A549 (cell line): Measurements from ENCODE around the gene FKBP2. TPM values are rescaled to one million over a fixed set of nuclear protein-coding genes. Genes with fewer than 3 reads are reported as not detected.

Source experiments
- ATAC-seq, 2 experiments: fragments of 200-7000 bp in 1 of 2; fragments of >200 bp in 1 of 2; cut with Nextera tagmentation in 1 of 2; cut with Tn5 transposase in 1 of 2; 3 replicates each; pipeline versions ENCODE4 v1.8.0 to v1.9.1; 2018 to 2020; ENCODE audit warnings: mild to moderate bottlenecking in 1 of 2, moderate library complexity in 1 of 2
- CTCF ChIA-PET: fragments of 300-600 bp; sonication (Branson Sonifier 250); formaldehyde crosslinking; extraction: SDS; loops from one replicate; lab custom pipeline; 2021; ENCODE audit warnings: antibody characterized with exemption, inconsistent platforms; lab: Yijun Ruan, JAX
- POLR2A ChIA-PET: fragments of 350-600 bp; formaldehyde crosslinking; extraction: SDS; loops from one replicate; lab custom pipeline; 2021; ENCODE audit warnings: antibody characterized with exemption, inconsistent platforms; lab: Yijun Ruan, JAX
- DNase-seq, 2 experiments: peaks; one replicate each; pipeline versions ENCODE4 v3.0.0 to v3.0.0-alpha.2; 2011 to 2016; ENCODE audit warnings: low read depth in 1 of 2, low spot score in 1 of 2
- FAIRE-seq: peaks from 2 replicates; lab custom pipeline; 2011; peaks lifted over from hg19 to GRCh38; lab: Jason Lieb, UNC
- H3K27ac ChIP-seq, 2 experiments: fragments of >200 bp; sonication (Bioruptor Twin); formaldehyde crosslinking; 3 replicates each; pipeline ENCODE4 v1.5.1; 2016 to 2017
- H3K4me1 ChIP-seq: fragments of >200 bp; sonication (Bioruptor Twin); formaldehyde crosslinking; 3 replicates; pipeline ENCODE4 v1.6.1; 2016
- H3K4me2 ChIP-seq: fragments of >200 bp; sonication (Bioruptor Twin); formaldehyde crosslinking; 3 replicates; pipeline ENCODE4 v1.6.1; 2016
- H3K4me3 ChIP-seq: fragments of >200 bp; sonication (Bioruptor Twin); formaldehyde crosslinking; 3 replicates; pipeline ENCODE4 v1.5.1; 2016
- H3K9me3 ChIP-seq: fragments of >200 bp; sonication (Bioruptor Twin); formaldehyde crosslinking; 3 replicates; pipeline ENCODE4 v1.6.1; 2016
- CBX2 ChIP-seq: fragments of 200-600 bp; sonication (generic); IDR thresholded peaks from 2 replicates; pipeline ENCODE4 v1.6.1; 2016; ENCODE audit warnings: low read depth, mild to moderate bottlenecking, borderline replicate concordance
- CBX8 ChIP-seq: fragments of 200-600 bp; sonication (generic); IDR thresholded peaks from 2 replicates; pipeline ENCODE4 v1.6.1; 2016
- EHMT2 ChIP-seq: fragments of 200-600 bp; sonication (generic); IDR thresholded peaks from 2 replicates; pipeline ENCODE4 v1.6.1; 2016; ENCODE audit warnings: antibody characterized with exemption, low read depth, mild to moderate bottlenecking, moderate library complexity
- EP300 ChIP-seq, 2 experiments: fragments of >200 bp; sonication (Bioruptor Twin); formaldehyde crosslinking; IDR thresholded peaks; 2 replicates in 1 of 2; 3 replicates in 1 of 2; pipeline ENCODE4 v1.6.1; 2016 to 2017
- ESRRA ChIP-seq: fragments of 150-350 bp; IDR thresholded peaks from 2 replicates; pipeline ENCODE4 v1.6.1; 2014; ENCODE audit warnings: mild to moderate bottlenecking, low read length, borderline replicate concordance
- FOXS1 ChIP-seq: fragments of 250-450 bp; sonication (Bioruptor Pico); IDR thresholded peaks from 2 replicates; pipeline ENCODE4 v1.5.0; 2020; ENCODE audit warnings: mild to moderate bottlenecking, moderate library complexity
- HEYL ChIP-seq: fragments of 250-450 bp; sonication (Bioruptor Pico); IDR thresholded peaks from 2 replicates; pipeline ENCODE4 v1.8.0; 2021; ENCODE audit warnings: mild to moderate bottlenecking, moderate library complexity
- HOXA7 ChIP-seq: fragments of 250-450 bp; sonication (Bioruptor Pico); IDR thresholded peaks from 2 replicates; pipeline ENCODE4 v1.5.0; 2020; ENCODE audit warnings: mild to moderate bottlenecking, moderate library complexity
- HOXB13 ChIP-seq: fragments of 250-450 bp; sonication (Bioruptor Pico); IDR thresholded peaks from 2 replicates; pipeline ENCODE4 v1.5.0; 2020; ENCODE audit warnings: low read depth, mild to moderate bottlenecking, moderate library complexity
- JUN ChIP-seq, 2 experiments: fragments of >200 bp; sonication (Bioruptor Twin); formaldehyde crosslinking; IDR thresholded peaks; 2 replicates in 1 of 2; 3 replicates in 1 of 2; pipeline ENCODE4 v1.6.1; 2016 to 2017
- MAZ ChIP-seq: fragments of 150-350 bp; IDR thresholded peaks from 2 replicates; pipeline ENCODE4 v1.6.1; 2014; ENCODE audit warnings: antibody characterized with exemption, low read depth, low read length, borderline replicate concordance
- NPAS2 ChIP-seq: fragments of 250-450 bp; sonication (Bioruptor Pico); IDR thresholded peaks from 2 replicates; pipeline ENCODE4 v1.8.0; 2022; ENCODE audit warnings: mild to moderate bottlenecking, moderate library complexity, borderline replicate concordance
- PHF8 ChIP-seq: fragments of 200-600 bp; sonication (generic); IDR thresholded peaks from 2 replicates; pipeline ENCODE4 v1.6.1; 2016; ENCODE audit warnings: low read depth, mild to moderate bottlenecking, antibody characterized with exemption, moderate library complexity, borderline replicate concordance
- POLR2A ChIP-seq: IDR thresholded peaks from 2 replicates; pipeline ENCODE4 v1.6.1; 2012; ENCODE audit warnings: mild to moderate bottlenecking, low read length
- POLR2AphosphoS2 ChIP-seq: conservative IDR thresholded peaks from 2 replicates; pipeline ENCODE4 v1.6.1; 2012; ENCODE audit warnings: low read length, improper control_type of control experiment, inconsistent platforms
- RCOR1 ChIP-seq: fragments of 150-350 bp; IDR thresholded peaks from 2 replicates; pipeline ENCODE4 v1.6.1; 2014; ENCODE audit warnings: antibody characterized with exemption, low read length, low read depth
- TP53 ChIP-seq: fragments of 250-450 bp; sonication (Bioruptor Pico); IDR thresholded peaks from 2 replicates; pipeline ENCODE4 v1.5.0; 2021; ENCODE audit warnings: mild to moderate bottlenecking, moderate library complexity
- WGBS: methylation state at CpG from one replicate; pipeline ENCODE4 v1.1.6; 2017; ENCODE audit errors: missing lambda C conversion rate; 5-methylcytosine and 5-hydroxymethylcytosine counted together
- polyA plus RNA-seq, 4 experiments: library from polyadenylated mRNA; depleted of rRNA in 3 of 4; stranded (reverse); fragments of >200 nt; fragmentation: RNase III in 1 of 4; extraction: RNeasy Plus Mini Kit Qiagen cat#74134 plus additional on column Dnase treatment in 1 of 4; gene quantifications; 2 replicates in 3 of 4; 3 replicates in 1 of 4; pipeline ENCODE4 v1.2.3, GENCODE V29; 2011 to 2017
- TF ChIP-seq, protein P1 (sequence below): fragments of >200 bp; sonication (Bioruptor Twin); formaldehyde crosslinking; IDR thresholded peaks from 3 replicates; pipeline ENCODE4 v1.6.1; 2016
- TF ChIP-seq, protein P2 (sequence below): fragments of 200-600 bp; sonication (generic); IDR thresholded peaks from 2 replicates; pipeline ENCODE4 v1.6.1; 2016; ENCODE audit warnings: antibody characterized with exemption, mild to moderate bottlenecking, moderate library complexity
- TF ChIP-seq, protein P3 (sequence below): IDR thresholded peaks from 2 replicates; pipeline ENCODE4 v1.6.1; 2012; ENCODE audit warnings: low read depth, borderline replicate concordance
- TF ChIP-seq, protein P4 (sequence below): fragments of 250-450 bp; sonication (Bioruptor Pico); IDR thresholded peaks from 2 replicates; pipeline ENCODE4 v1.5.0; 2020; ENCODE audit warnings: low read depth, mild to moderate bottlenecking, moderate library complexity
- TF ChIP-seq, protein P5 (sequence below): fragments of >200 bp; sonication (Bioruptor Twin); formaldehyde crosslinking; IDR thresholded peaks from 2 replicates; pipeline ENCODE4 v1.6.1; 2016

FKBP2 gene
- polyA plus RNA-seq, 2 of the 4 experiments (the other 2 are of a cell fraction) = 40.5 to 131 TPM

DNA sequence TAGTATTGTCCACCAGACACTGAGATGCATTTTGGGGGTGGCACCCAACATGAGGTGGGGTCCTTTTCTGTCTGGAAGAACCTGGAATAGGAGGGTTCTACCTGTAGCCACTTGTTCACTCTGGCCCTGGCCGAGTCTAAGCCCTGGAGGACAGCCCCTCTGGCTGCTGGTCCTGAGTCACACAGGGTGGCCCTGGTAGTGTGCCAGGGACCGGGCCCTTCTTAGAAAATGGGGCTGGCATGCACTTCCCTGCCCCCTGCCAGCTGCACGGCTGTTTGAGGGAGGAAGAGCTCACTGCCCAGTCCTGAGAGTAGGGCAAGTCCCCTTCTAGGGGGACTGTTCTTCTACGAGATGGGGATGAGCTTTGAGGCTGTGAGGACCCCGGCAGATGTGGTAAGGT is 12.6 kb downstream of the FKBP2 start:
- no peak for DNase-seq
- WGBS = 65% methylated on average over 5 of the region's 5 CpGs
- H3K4me3 ChIP-seq = no peak overlapping the region
- ChIA-PET CTCF (interaction anchor here (1.2 to 6.4 kb wide), 3 partner anchors 15 to 49 kb away, joined by 3 to 76 read pairs (median 4); partner anchors contain the start of genes CATSPERZ and ESRRA), POLR2A (no interaction called here)
- H3K4me2 ChIP-seq = peak overlapping the region; percentile 98; the same call in 2 of the 3 replicates
- ATAC-seq = no peak
- FAIRE-seq = no peak
- TF ChIP-seq FOXS1 (no peak), EP300 (IDR thresholded peaks at IDR 0.05) (no peak), MAZ (no peak), HOXA7 (CRISPR knock-in tag) (no peak), RCOR1 (no peak), HEYL (CRISPR knock-in tag) (no peak)
- TF ChIP-seq, protein P1, sequence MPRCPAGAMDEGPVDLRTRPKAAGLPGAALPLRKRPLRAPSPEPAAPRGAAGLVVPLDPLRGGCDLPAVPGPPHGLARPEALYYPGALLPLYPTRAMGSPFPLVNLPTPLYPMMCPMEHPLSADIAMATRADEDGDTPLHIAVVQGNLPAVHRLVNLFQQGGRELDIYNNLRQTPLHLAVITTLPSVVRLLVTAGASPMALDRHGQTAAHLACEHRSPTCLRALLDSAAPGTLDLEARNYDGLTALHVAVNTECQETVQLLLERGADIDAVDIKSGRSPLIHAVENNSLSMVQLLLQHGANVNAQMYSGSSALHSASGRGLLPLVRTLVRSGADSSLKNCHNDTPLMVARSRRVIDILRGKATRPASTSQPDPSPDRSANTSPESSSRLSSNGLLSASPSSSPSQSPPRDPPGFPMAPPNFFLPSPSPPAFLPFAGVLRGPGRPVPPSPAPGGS = no peak
- H3K4me1 ChIP-seq = peaks cover 24% of the 10 kb centered on the region
- H3K27ac ChIP-seq = no peak overlapping the region
- H3K9me3 ChIP-seq = no peaks in the 10 kb centered on the region

DNA sequence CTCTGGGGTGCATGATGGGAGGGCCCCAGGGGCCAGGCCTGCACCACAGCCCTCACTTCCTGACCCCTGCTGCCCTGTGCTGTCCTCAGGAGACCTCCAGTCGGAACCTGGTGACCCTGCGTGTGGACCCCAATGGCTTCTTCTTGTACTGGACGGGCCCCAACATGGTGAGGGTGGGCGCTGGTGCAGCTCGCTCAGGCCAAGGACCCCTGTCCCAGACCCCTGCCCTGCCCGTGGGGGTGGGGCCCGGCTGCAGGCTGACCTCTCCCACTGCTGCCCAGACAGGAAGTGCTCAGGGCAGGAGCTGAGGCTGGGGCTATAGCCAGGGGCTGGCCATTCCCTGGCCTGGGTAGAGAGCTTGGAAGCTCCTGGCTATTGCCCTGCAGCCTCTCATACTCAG is 13.4 kb downstream of the FKBP2 start:
- TF ChIP-seq CBX2 (no peak), HOXB13 (no peak)
- H3K4me2 ChIP-seq = no peak overlapping the region
- ATAC-seq (no peak), DNase-seq (no peak), FAIRE-seq (no peak)
- no peaks in the 10 kb centered on the region for H3K9me3 ChIP-seq
- no peak overlapping the region for H3K4me3 ChIP-seq
- no peak overlapping the region for H3K27ac ChIP-seq
- CTCF ChIA-PET = interaction anchor here (0.6 to 6.4 kb wide), 7 partner anchors 11 to 77 kb away, joined by 3 to 76 read pairs (median 3); partner anchors contain the start of genes CATSPERZ, ESRRA and FERMT3
- POLR2A ChIA-PET = no interaction called here
- WGBS = 100% methylated on average over 2 of the region's 7 CpGs
- H3K4me1 ChIP-seq = peaks cover 24% of the 10 kb centered on the region

DNA sequence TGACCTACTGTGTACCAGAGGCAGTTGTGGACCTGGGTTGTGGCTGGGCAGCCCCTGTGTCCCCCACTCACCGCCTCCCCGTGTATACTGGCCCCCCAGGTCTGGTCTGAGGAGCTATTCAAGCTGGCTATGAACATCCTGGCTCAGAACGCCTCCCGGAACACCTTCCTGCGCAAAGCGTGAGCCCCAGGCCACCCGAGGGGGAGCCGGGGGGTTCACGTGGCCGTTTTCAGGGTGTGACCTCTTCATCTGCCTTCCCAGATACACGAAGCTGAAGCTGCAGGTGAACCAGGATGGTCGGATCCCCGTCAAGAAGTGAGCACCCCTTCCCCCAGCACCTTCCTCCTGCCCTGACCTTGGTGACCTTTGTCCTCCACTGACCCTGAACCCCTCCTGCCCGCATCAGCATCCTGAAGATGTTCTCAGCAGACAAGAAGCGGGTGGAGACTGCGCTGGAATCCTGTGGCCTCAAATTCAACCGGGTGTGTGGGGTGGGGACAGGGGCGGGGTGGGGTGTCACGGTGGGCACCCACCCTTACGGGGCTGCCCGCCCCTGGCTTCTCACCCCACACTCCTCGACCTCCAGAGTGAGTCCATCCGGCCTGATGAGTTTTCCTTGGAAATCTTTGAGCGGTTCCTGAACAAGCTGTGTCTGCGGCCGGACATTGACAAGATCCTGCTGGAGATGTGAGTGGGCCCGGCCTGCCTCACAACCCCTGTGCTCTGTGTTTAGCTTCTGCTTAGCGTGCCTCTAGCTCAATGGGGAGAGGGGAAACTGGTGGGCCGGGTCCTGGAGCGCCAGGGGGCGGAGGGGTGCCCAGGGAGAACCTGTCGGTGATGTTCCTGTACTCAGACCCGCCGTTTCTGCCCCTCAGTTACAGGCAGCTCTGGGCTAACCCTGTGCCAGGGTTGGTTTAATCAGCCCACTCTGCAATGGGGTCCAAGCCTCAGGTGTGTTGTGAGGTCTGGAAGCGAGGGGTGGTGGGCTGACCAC is 14.5 kb downstream of the FKBP2 start:
- no peak for FAIRE-seq
- WGBS = 93% methylated on average over 30 of the region's 35 CpGs
- TF ChIP-seq CBX8 = no peak
- TF ChIP-seq, protein P2, sequence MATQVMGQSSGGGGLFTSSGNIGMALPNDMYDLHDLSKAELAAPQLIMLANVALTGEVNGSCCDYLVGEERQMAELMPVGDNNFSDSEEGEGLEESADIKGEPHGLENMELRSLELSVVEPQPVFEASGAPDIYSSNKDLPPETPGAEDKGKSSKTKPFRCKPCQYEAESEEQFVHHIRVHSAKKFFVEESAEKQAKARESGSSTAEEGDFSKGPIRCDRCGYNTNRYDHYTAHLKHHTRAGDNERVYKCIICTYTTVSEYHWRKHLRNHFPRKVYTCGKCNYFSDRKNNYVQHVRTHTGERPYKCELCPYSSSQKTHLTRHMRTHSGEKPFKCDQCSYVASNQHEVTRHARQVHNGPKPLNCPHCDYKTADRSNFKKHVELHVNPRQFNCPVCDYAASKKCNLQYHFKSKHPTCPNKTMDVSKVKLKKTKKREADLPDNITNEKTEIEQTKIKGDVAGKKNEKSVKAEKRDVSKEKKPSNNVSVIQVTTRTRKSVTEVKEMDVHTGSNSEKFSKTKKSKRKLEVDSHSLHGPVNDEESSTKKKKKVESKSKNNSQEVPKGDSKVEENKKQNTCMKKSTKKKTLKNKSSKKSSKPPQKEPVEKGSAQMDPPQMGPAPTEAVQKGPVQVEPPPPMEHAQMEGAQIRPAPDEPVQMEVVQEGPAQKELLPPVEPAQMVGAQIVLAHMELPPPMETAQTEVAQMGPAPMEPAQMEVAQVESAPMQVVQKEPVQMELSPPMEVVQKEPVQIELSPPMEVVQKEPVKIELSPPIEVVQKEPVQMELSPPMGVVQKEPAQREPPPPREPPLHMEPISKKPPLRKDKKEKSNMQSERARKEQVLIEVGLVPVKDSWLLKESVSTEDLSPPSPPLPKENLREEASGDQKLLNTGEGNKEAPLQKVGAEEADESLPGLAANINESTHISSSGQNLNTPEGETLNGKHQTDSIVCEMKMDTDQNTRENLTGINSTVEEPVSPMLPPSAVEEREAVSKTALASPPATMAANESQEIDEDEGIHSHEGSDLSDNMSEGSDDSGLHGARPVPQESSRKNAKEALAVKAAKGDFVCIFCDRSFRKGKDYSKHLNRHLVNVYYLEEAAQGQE = no peak
- TF ChIP-seq HEYL (CRISPR knock-in tag) = no peak
- TF ChIP-seq JUN (IDR thresholded peaks at IDR 0.05) = no peak
- TF ChIP-seq, protein P3, sequence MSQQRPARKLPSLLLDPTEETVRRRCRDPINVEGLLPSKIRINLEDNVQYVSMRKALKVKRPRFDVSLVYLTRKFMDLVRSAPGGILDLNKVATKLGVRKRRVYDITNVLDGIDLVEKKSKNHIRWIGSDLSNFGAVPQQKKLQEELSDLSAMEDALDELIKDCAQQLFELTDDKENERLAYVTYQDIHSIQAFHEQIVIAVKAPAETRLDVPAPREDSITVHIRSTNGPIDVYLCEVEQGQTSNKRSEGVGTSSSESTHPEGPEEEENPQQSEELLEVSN = no peak
- TF ChIP-seq, protein P4, sequence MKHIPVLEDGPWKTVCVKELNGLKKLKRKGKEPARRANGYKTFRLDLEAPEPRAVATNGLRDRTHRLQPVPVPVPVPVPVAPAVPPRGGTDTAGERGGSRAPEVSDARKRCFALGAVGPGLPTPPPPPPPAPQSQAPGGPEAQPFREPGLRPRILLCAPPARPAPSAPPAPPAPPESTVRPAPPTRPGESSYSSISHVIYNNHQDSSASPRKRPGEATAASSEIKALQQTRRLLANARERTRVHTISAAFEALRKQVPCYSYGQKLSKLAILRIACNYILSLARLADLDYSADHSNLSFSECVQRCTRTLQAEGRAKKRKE (CRISPR knock-in tag) = no peak
- TF ChIP-seq TP53 (CRISPR knock-in tag) = no peak
- no peak for TF ChIP-seq ESRRA
- TF ChIP-seq PHF8 = no peak
- no peak for TF ChIP-seq POLR2AphosphoS2
- TF ChIP-seq NPAS2 (CRISPR knock-in tag) = no peak
- TF ChIP-seq EHMT2 = no peak
- no peak for TF ChIP-seq RCOR1
- TF ChIP-seq POLR2A = no peak
- TF ChIP-seq, protein P5, sequence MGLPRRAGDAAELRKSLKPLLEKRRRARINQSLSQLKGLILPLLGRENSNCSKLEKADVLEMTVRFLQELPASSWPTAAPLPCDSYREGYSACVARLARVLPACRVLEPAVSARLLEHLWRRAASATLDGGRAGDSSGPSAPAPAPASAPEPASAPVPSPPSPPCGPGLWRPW = no peak
- H3K27ac ChIP-seq = no peak overlapping the region
- no peak for DNase-seq
- CTCF ChIA-PET = interaction anchor here (0.6 to 6.4 kb wide), 10 partner anchors 9 to 194 kb away, joined by 3 to 76 read pairs (median 5); partner anchors contain the start of genes CATSPERZ, ESRRA, FERMT3 and PPP1R14B
- no peaks in the 10 kb centered on the region for H3K9me3 ChIP-seq
- H3K4me3 ChIP-seq = no peak overlapping the region
- POLR2A ChIA-PET = no interaction called here
- peaks cover 22% of the 10 kb centered on the region for H3K4me1 ChIP-seq
- ATAC-seq = no peak
- no peak overlapping the region for H3K4me2 ChIP-seq
